Measurements from ENCODE around the gene SKP1. TPM values are rescaled to one million over a fixed set of nuclear protein-coding genes. Genes with fewer than 3 reads are reported as not detected.

Gene SKP1
- total RNA-seq, 1 experiment from 2014 or later: 348 TPM

DNA sequence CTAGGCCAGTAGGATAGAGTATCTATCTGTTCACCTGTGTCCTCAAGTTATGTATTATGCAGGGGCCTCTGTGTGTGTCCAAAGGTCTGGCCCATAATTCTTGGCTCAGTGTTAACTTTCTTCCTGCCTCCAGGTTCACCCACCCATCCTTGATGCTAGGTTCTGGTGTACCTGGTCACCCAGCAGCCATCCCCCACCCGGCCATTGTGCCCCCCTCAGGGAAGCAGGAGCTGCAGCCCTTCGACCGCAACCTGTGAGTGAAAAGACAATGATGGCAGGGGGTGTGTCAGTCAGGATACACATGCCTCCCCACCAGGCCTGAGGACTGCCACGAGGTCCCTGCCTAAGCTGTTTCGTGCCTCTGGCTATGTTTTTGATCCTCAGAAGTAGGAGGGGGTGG is 34.7 kb downstream of the SKP1 start:
- H3K4me1 ChIP-seq (ENCODE audit: insufficient read depth, low read length): no peaks in the 10 kb centered on the region
- H3K27me3 Mint-ChIP-seq (ENCODE audit: low read depth): no peaks in the 10 kb centered on the region
- TF ChIP-seq, protein P1, sequence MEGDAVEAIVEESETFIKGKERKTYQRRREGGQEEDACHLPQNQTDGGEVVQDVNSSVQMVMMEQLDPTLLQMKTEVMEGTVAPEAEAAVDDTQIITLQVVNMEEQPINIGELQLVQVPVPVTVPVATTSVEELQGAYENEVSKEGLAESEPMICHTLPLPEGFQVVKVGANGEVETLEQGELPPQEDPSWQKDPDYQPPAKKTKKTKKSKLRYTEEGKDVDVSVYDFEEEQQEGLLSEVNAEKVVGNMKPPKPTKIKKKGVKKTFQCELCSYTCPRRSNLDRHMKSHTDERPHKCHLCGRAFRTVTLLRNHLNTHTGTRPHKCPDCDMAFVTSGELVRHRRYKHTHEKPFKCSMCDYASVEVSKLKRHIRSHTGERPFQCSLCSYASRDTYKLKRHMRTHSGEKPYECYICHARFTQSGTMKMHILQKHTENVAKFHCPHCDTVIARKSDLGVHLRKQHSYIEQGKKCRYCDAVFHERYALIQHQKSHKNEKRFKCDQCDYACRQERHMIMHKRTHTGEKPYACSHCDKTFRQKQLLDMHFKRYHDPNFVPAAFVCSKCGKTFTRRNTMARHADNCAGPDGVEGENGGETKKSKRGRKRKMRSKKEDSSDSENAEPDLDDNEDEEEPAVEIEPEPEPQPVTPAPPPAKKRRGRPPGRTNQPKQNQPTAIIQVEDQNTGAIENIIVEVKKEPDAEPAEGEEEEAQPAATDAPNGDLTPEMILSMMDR (conservative IDR thresholded peaks at IDR 0.05): no peak

More for the DNA sequence above, 34.7 kb downstream of the SKP1 start:
- Histone ChIP-seq H2BK20ac (ENCODE audit: low read depth, low read length, poor library complexity, severe bottlenecking) (no peak overlapping the region), H3K18ac (ENCODE audit: insufficient read length, low read depth, low read length) (no peak overlapping the region), H2AK5ac (ENCODE audit: insufficient read length, low read length) (no peak overlapping the region), H3K14ac (ENCODE audit: insufficient read depth, low read length) (no peak overlapping the region), H3K27me3 (ENCODE audit: insufficient read depth, low read length) (no peaks in the 10 kb centered on the region), H3K79me2 (ENCODE audit: insufficient read depth, low read length) (no peaks in the 10 kb centered on the region), H2BK5ac (ENCODE audit: insufficient read length, low read length) (no peak overlapping the region), H4K5ac (ENCODE audit: insufficient read length, low read depth, low read length) (no peak overlapping the region), H4K8ac (replicated peaks; ENCODE audit: insufficient read length, low read depth, low read length) (no peak overlapping the region), H3K9me3 (ENCODE audit: control insufficient read depth, low read depth, low read length) (no peaks in the 10 kb centered on the region), H2BK12ac (ENCODE audit: insufficient read length, low read depth, low read length) (no peak overlapping the region), H2BK120ac (ENCODE audit: low read depth, low read length, poor library complexity, severe bottlenecking) (no peak overlapping the region), H4K91ac (ENCODE audit: insufficient read length, low read depth, low read length) (no peak overlapping the region), H3K27ac (ENCODE audit: insufficient read length, low read depth, low read length) (no peak overlapping the region), H3K56ac (ENCODE audit: insufficient read length, low read depth, low read length) (no peak overlapping the region), H3K23me2 (ENCODE audit: insufficient read length, low read depth, low read length, poor library complexity, severe bottlenecking) (no peaks in the 10 kb centered on the region), H3K4me2 (ENCODE audit: insufficient read depth, insufficient read length, low read length) (no peak overlapping the region), H3K9ac (ENCODE audit: extremely low read depth, insufficient read length, low read length) (no peak overlapping the region), H3K79me1 (ENCODE audit: insufficient read depth, low read depth, low read length, poor library complexity, severe bottlenecking) (peaks cover 6% of the 10 kb centered on the region), H2AFZ (ENCODE audit: low read length) (no peak overlapping the region), H3K23ac (ENCODE audit: insufficient read length, low read depth, low read length) (no peak overlapping the region), H4K20me1 (ENCODE audit: control insufficient read depth, insufficient read depth, insufficient read length) (peaks cover 4% of the 10 kb centered on the region), H2BK15ac (ENCODE audit: low read depth, low read length) (no peak overlapping the region), H3K4ac (ENCODE audit: low read depth, low read length) (no peak overlapping the region), H3T11ph (ENCODE audit: low read length) (no peak overlapping the region)
- no peak overlapping the region for H3K27ac Mint-ChIP-seq
- H3K4me1 Mint-ChIP-seq: peaks cover 10 to 20% of the 10 kb centered on the region in 2 experiments; a peak in 3 of 4 replicates
- peaks cover 9 to 44% (median 33%) of the 10 kb centered on the region in 3 experiments; a peak in 6 of 7 replicates for H3K36me3 Mint-ChIP-seq (ENCODE audit: insufficient read depth in 1 of 3, low read depth in 3 of 3)
- DNase-seq: peak; percentile 6
- no CpG with 5 or more reads among the region's 5 CpGs for WGBS (ENCODE audit: extremely low coverage, insufficient read length, low lambda C conversion rate)
- no peaks in the 10 kb centered on the region for H3K9me3 Mint-ChIP-seq
- H3K4me3 Mint-ChIP-seq: no peak overlapping the region
